SHP77 treated with DMSO at 0.1 percent for 48 hours (cell line): ENCODE measurements around the gene BIVM.

ENCODE experiments used
- DNase-seq: peaks from one replicate; lab custom pipeline; 2025; lab: John Stamatoyannopoulos, UW

BIVM gene

DNA sequence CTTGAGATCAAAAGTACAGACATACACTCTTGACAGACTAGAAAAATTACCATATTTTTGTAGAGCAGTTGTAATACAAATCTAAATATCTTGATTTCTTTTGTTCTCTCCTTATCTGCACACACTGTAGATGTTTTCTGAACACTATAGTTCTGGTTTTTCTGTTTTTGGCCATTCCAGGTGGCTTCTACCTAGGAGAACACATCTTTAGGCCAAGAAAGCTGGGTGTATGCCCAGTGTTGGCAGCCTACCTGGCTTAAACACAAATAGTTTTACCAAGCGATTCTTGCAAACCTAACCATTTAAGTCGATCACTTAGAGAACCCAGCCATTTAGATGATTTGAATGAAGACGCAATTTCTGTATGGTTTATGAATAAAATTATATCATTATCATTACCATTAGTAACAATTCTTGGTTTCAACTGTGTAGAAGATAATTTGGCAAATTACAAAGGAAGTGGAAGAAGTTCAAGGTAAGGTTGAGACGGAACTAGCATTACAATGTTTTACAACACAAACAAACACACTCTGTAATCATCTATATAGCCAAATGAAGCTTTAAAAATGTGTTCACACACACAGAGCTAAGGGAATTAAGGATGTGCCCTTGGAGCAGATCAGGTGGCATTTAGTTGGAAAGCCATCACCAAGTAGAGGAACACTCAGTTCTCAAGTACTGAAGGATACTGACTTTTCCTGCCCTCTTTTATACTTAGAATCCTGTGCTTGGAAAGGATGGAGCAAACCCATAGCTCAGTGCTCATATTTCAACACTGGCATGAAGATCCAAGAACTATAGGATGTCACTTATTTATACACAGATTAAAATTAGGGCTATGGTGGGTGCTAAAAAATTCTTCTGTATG lies 83.1 kb downstream of the BIVM start:
- no peak for DNase-seq
